Erythroblast (primary cell): Measurements from ENCODE around the gene ARL15.

Experiments used
- GATA1 ChIP-seq: IDR thresholded peaks from 2 replicates; pipeline ENCODE4 v1.6.1; 2011; ENCODE audit warnings: low read depth, mild to moderate bottlenecking, control low read depth, low read length, moderate library complexity
- POLR2A ChIP-seq: IDR thresholded peaks from 2 replicates; pipeline ENCODE4 v1.6.1; 2011; ENCODE audit warnings: mild to moderate bottlenecking, low read length

GRCh38 chr5:54093861-54094260 lies 216.5 kb downstream of the ARL15 start:
- TF ChIP-seq POLR2A (no peak), GATA1 (no peak)
